Keratinocyte (primary cell): Measurements from ENCODE around the gene ALK. TPM values are rescaled to one million over a fixed set of nuclear protein-coding genes. Genes with fewer than 3 reads are reported as not detected.

Experiments used
- DNase-seq: peaks from one replicate; pipeline ENCODE4 v3.0.0-alpha.2; 2011; ENCODE audit warnings: low read depth, missing footprints, low spot score
- FAIRE-seq: peaks from 2 replicates; lab custom pipeline; 2011; peaks lifted over from hg19 to GRCh38; lab: Jason Lieb, UNC
- H2AFZ ChIP-seq: 2 replicates; pipeline ENCODE4 v1.6.0; 2012; ENCODE audit warnings: low read length, control low read depth, inconsistent platforms; ENCODE audit not compliant: control insufficient read depth
- H3K27ac ChIP-seq: 2 replicates; pipeline ENCODE4 v1.5.1; 2011; ENCODE audit warnings: low read length; ENCODE audit not compliant: control insufficient read depth, insufficient read depth
- H3K27me3 ChIP-seq: 3 replicates; pipeline ENCODE4 v1.6.0; 2011; ENCODE audit warnings: low read length; ENCODE audit not compliant: control insufficient read depth, insufficient read depth; ENCODE audit errors: extremely low read depth
- H3K36me3 ChIP-seq, 2 experiments: 2 replicates in 1 of 2; 3 replicates in 1 of 2; pipeline ENCODE4 v1.5.1; 2011; ENCODE audit warnings: low read length in 2 of 2, mild to moderate bottlenecking in 1 of 2; ENCODE audit not compliant: control insufficient read depth in 2 of 2, insufficient read depth in 2 of 2; ENCODE audit errors: extremely low read depth in 1 of 2
- H3K4me1 ChIP-seq: 3 replicates; pipeline ENCODE4 v1.5.1; 2011; ENCODE audit warnings: low read length; ENCODE audit not compliant: control insufficient read depth, insufficient read depth; ENCODE audit errors: extremely low read depth
- H3K4me2 ChIP-seq: 3 replicates; pipeline ENCODE4 v1.6.0; 2011; ENCODE audit warnings: low read depth, low read length; ENCODE audit not compliant: control insufficient read depth, insufficient read depth; ENCODE audit errors: extremely low read depth
- H3K4me3 ChIP-seq, 3 experiments: fragments of 200-600 bp in 1 of 3; sonication (generic) in 1 of 3; 2 replicates in 2 of 3; 3 replicates in 1 of 3; pipeline ENCODE4 v1.5.1; 2011 to 2016; ENCODE audit warnings: low read length in 3 of 3, mild to moderate bottlenecking in 3 of 3, control low read depth in 2 of 3, inconsistent platforms in 1 of 3, low read depth in 1 of 3, mixed read lengths in 1 of 3, mixed run types in 1 of 3, moderate library complexity in 1 of 3; ENCODE audit not compliant: control insufficient read depth in 2 of 3, insufficient read depth in 2 of 3; ENCODE audit errors: extremely low read depth in 1 of 3
- H3K79me2 ChIP-seq: 2 replicates; pipeline ENCODE4 v1.6.0; 2012; ENCODE audit warnings: low read length; ENCODE audit not compliant: control insufficient read depth, insufficient read depth
- H3K9ac ChIP-seq: 3 replicates; pipeline ENCODE4 v1.6.0; 2011; ENCODE audit warnings: low read length; ENCODE audit not compliant: control insufficient read depth, insufficient read depth; ENCODE audit errors: extremely low read depth
- H3K9me1 ChIP-seq: 3 replicates; pipeline ENCODE4 v1.6.0; 2011; ENCODE audit warnings: low read length; ENCODE audit not compliant: control insufficient read depth, insufficient read depth; ENCODE audit errors: extremely low read depth
- H3K9me3 ChIP-seq: 2 replicates; pipeline ENCODE4 v1.5.1; 2012; ENCODE audit warnings: low read depth, low read length; ENCODE audit not compliant: control insufficient read depth
- H4K20me1 ChIP-seq: 3 replicates; pipeline ENCODE4 v1.6.0; 2011; ENCODE audit warnings: low read length; ENCODE audit not compliant: control insufficient read depth, insufficient read depth; ENCODE audit errors: extremely low read depth
- EZH2 ChIP-seq: IDR thresholded peaks from one replicate; pipeline ENCODE4 v1.6.1; 2012; ENCODE audit warnings: inconsistent platforms, mild to moderate bottlenecking, low read length, moderate library complexity
- dilution Hi-C: fragments of 300-500 bp; cut with MboI; formaldehyde crosslinking; loops from one replicate; pipeline ENCODE4 v1.7.0; 2020; ENCODE audit warnings: low sequenced_read_pairs; ENCODE audit not compliant: extremely low pct_ligation_motif_present
- polyA plus RNA-seq, 5 experiments: library from polyadenylated mRNA; depleted of rRNA in 3 of 5; stranded (reverse) in 3 of 5; stranded (forward) in 1 of 5; unstranded in 1 of 5; fragments of >200 nt; gene quantifications; 1 replicate in 1 of 5; 2 replicates in 3 of 5; 3 replicates in 1 of 5; pipeline versions ENCODE4 v1.2.1 to v1.2.3, GENCODE V29; 2011 to 2012; ENCODE audit warnings: missing spikeins in 2 of 5, low read depth in 1 of 5, low replicate concordance in 1 of 5
- TF ChIP-seq, protein P1 (sequence below), 3 experiments: IDR thresholded peaks in 1 of 3; conservative IDR thresholded peaks in 1 of 3; optimal IDR thresholded peaks in 1 of 3; 2 replicates in 2 of 3; 3 replicates in 1 of 3; pipeline versions ENCODE3 to v1.5.1; 2011; ENCODE audit warnings: low read length in 3 of 3, mild to moderate bottlenecking in 3 of 3, moderate library complexity in 2 of 3, control low read depth in 1 of 3, inconsistent platforms in 1 of 3; ENCODE audit not compliant: insufficient read depth in 2 of 3; ENCODE audit errors: extremely low read depth in 1 of 3

The ALK gene
- polyA plus RNA-seq, 1 donor (not counting 4 experiments of a cell fraction or from before 2014, with no cell fraction given): not detected

DNA sequence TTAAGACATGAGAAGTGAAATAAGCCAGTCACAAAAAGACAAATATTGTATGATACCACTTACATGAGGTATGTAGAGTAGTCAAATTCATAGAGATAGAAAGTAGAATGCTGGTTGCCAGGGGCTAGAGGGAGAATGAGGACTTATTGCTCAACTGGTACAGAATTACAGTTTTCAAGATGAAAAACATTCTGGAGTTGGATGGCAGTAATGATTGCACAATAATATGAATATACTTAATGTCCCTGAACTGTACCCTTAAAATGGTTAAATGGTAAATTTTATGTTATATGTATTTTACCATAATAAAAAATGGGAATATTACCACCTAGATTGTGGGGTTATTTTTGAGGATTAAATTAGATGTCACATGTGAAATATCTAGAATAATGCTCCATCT lies 465.0 kb downstream of the ALK start:
- H3K4me2 ChIP-seq: no peak overlapping the region
- no peaks in the 10 kb centered on the region for H4K20me1 ChIP-seq
- dilution Hi-C loops: no loop called here
- H3K27ac ChIP-seq: no peak overlapping the region
- no peaks in the 10 kb centered on the region for H3K4me1 ChIP-seq
- no peak overlapping the region for H3K9ac ChIP-seq
- H3K27me3 ChIP-seq: no peaks in the 10 kb centered on the region
- no peak for FAIRE-seq
- TF ChIP-seq, protein P1, sequence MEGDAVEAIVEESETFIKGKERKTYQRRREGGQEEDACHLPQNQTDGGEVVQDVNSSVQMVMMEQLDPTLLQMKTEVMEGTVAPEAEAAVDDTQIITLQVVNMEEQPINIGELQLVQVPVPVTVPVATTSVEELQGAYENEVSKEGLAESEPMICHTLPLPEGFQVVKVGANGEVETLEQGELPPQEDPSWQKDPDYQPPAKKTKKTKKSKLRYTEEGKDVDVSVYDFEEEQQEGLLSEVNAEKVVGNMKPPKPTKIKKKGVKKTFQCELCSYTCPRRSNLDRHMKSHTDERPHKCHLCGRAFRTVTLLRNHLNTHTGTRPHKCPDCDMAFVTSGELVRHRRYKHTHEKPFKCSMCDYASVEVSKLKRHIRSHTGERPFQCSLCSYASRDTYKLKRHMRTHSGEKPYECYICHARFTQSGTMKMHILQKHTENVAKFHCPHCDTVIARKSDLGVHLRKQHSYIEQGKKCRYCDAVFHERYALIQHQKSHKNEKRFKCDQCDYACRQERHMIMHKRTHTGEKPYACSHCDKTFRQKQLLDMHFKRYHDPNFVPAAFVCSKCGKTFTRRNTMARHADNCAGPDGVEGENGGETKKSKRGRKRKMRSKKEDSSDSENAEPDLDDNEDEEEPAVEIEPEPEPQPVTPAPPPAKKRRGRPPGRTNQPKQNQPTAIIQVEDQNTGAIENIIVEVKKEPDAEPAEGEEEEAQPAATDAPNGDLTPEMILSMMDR (optimal IDR thresholded peaks at IDR 0.05 in 1 of 3, IDR thresholded peaks at IDR 0.05 in 1 of 3, conservative IDR thresholded peaks at IDR 0.05 in 1 of 3; ENCODE audit: extremely low read depth in 1 of 3, insufficient read depth in 2 of 3, low read length in 3 of 3): no peak
- no peak for TF ChIP-seq EZH2
- H3K36me3 ChIP-seq: no peaks in the 10 kb centered on the region
- H3K79me2 ChIP-seq: no peaks in the 10 kb centered on the region
- no peaks in the 10 kb centered on the region for H3K9me1 ChIP-seq
- no peaks in the 10 kb centered on the region for H3K9me3 ChIP-seq
- DNase-seq: no peak
- no peak overlapping the region for H3K4me3 ChIP-seq
- no peak overlapping the region for H2AFZ ChIP-seq

DNA sequence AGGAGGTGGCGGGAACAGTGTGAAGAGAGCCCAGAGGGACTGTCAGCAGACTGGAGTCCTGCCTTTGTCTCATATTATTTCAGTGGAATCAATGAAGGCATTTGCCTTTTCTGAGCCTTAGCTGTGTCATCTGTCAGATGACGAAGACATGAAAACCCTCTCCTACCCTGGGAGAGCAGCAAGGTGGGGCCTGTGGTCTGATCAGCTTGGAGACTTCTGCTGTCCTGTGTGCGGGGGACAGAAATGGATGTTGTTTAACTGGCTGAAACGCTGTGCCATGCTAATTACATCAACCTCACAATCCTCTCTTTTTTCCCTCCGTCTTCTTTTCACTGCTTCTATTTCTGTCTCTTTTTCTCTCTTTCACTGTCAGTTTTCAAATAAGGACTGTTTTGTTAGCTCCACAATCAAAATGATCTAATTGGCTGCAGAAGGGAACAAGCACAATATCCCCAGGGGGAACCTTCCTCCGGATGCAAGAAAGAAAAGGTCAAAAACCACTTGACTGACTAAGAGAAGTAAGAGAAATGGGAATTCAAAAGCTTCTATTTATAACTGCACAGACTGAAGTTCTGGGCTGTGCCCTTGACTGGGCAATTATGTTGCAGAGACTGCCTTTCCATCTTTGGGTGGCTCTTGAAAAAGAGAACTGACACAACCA lies 466.1 kb downstream of the ALK start:
- dilution Hi-C loops: no loop called here
- no peak overlapping the region for H3K9ac ChIP-seq
- no peak for TF ChIP-seq EZH2
- TF ChIP-seq, protein P1 (optimal IDR thresholded peaks at IDR 0.05 in 1 of 3, IDR thresholded peaks at IDR 0.05 in 1 of 3, conservative IDR thresholded peaks at IDR 0.05 in 1 of 3; ENCODE audit: extremely low read depth in 1 of 3, insufficient read depth in 2 of 3, low read length in 3 of 3): no peak
- H3K27ac ChIP-seq: no peak overlapping the region
- no peaks in the 10 kb centered on the region for H3K27me3 ChIP-seq
- H3K4me2 ChIP-seq: no peak overlapping the region
- H3K36me3 ChIP-seq: no peaks in the 10 kb centered on the region
- DNase-seq (no peak), FAIRE-seq (no peak)
- H4K20me1 ChIP-seq: no peaks in the 10 kb centered on the region
- H3K9me3 ChIP-seq: no peaks in the 10 kb centered on the region
- no peaks in the 10 kb centered on the region for H3K9me1 ChIP-seq
- H2AFZ ChIP-seq: no peak overlapping the region
- no peaks in the 10 kb centered on the region for H3K79me2 ChIP-seq
- no peaks in the 10 kb centered on the region for H3K4me1 ChIP-seq
- no peak overlapping the region for H3K4me3 ChIP-seq
